CMK (cell line): ENCODE results near the gene SNED1.

Experiments
- DNase-seq: peaks from one replicate; pipeline ENCODE4 v3.0.0-alpha.2; 2010; ENCODE audit warnings: low read depth

SNED1 gene

DNA sequence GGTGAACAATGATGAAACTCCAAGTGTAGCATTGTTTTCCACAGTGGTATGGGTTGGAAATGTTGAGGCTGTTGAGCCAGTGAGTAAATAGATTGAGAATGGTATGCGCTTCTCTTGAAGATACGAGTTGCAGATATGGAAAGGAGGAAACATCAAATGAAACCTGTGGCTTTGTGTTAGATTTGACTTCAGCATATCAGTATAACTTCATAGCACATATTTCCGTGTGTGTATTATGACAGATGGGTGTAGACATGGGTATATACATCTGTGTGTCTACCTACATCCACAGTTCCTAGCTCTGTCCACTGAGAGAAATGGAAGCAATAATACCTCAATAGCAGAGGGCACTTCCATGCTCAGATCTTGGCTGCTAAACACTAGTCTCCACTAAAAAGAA lies 8.0 kb downstream of the SNED1 start:
- no peak for DNase-seq

DNA sequence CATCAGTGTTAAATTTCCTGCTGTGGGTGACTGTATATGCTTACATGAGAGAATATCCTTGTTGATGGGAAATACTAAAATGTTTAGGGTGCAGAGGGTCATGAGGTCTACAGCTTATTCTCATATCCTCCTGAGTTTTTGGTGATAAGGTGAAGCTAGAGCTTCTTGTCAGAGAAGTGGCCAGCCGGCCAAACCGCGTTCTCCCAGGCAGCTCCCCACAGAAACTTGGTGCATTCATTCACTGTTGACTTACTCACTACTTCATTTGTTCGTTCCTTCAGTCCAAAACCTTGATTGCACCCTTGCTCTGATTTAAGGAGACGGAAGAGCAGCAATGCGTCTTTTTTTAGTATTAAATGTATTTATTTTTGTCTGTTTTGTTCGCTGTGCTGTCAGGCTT lies 8.7 kb downstream of the SNED1 start:
- DNase-seq: no peak

DNA sequence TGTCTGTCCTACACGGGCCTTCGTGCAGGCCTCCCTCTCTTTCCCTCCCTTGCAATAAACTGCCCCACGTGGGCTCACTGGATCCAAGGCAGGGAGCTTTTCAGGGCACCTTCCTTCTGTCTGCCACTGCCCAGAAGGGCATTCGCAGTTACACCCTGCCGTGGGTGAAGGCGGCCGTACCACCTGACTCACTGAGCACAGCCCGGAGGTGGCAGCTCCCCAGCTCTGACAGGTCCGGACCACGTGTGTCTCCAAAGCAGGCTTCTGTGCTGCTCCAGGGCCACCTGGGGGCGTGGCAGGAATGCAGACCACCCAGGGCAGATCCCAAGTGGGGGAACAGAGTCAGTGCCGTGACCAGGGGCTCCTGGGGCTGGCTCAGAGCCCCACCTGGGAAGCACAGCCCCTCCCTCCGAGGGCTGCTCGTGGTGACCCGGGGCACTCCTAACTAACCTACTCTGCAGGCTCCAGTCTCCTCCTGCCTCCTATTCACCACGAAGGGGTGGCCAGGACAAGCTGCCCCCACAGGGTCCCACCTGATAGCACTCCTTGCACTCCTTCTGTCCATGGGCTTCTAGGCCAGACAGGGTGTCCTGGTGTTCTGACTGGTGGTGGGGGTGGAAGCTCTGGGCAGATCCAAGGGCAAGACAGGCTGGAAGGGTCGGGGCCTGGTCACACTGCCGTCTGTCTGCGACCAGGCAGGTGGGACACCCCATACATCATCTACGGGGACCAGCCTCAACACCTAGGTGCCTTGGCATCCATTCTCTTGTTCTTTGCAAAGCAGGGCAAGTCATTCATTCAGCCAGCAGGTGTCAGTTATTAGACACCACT lies 9.7 kb downstream of the SNED1 start:
- no peak for DNase-seq

DNA sequence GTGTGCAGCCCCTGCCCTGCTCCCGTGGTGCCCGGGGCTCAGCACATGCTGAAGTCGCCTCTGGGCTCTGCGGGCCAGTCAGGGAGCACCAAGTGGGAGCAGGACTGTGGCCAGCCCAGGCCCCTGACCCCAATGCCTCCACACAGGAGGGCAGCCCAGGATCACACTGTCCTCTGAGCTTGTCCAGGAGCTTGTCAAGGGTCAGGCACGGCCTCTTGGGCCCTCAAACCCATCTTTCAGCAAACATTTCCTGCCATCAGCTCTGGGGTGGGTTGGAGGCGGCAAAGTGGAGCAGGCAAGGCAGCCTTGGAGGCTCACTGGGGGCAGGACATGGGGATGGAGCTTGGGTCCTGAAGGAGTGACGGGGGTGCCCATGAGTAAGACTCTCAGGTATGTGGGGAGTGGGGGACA lies 10.3 kb downstream of the SNED1 start:
- no peak for DNase-seq

DNA sequence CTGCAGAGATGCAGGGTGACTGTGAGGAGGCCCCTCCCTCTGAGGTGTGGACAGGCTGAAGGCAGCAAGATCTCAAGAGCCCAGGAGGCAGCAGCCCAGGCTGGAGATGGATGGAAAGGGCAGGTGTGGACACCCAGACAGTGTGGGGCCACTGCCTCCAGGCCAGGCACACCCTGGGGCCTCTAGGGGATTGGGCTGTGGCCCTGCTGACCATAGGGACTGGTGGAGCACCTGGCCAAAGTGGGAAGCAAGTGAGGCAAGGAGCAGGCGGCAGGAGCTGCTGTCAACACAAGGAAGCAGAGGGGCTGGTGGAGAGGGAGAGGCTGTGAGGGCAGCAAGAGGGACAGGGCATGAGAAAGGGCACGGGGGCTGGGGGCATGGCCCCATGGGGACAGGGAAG lies 10.8 kb downstream of the SNED1 start:
- DNase-seq: no peak

DNA sequence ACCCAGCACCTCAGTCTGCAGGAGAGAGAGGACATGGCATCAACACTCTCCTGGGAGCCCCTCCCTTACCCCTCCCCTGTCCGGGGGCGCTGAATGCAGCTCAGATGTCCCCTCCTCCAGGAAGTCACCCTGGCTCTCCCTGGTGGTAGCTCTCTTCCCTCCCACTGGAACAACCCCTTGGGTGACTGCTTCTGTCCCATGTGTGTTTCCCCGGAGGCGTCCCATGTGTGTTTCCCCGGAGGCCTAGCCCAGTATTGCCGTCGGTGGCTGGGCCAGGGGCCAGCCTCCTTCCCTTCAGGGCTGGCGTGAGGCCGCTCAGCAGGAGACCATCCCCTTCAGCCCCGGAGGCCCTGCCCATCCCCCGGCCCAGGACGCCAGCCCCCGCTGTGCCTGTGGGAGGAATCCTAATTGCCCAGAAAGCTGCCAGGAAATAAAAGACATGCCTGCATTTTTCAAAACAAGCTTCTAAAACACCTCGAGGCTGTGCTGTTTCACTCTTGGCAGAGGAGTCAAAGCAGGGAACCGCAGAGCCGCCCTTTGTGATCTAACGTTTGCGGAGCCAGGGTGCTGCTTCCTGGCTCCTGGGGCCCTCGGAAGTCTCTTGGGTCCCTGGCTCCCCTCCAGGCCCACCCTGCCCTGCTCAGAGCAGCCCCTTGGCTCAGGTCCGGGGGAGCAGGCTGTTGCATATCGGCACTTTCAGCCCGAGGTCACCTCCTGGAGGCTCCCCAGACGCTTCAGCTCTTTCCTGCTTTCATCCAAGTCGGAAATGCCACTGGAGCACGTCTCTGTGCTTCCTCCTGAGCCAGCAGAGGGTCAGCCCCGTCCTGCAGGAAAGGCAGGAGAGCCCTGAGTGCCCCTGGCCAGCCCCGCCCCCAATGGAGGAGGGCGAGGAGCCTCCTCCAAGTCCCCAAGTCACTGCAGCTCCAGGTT lies 11.4 kb downstream of the SNED1 start:
- DNase-seq: no peak

DNA sequence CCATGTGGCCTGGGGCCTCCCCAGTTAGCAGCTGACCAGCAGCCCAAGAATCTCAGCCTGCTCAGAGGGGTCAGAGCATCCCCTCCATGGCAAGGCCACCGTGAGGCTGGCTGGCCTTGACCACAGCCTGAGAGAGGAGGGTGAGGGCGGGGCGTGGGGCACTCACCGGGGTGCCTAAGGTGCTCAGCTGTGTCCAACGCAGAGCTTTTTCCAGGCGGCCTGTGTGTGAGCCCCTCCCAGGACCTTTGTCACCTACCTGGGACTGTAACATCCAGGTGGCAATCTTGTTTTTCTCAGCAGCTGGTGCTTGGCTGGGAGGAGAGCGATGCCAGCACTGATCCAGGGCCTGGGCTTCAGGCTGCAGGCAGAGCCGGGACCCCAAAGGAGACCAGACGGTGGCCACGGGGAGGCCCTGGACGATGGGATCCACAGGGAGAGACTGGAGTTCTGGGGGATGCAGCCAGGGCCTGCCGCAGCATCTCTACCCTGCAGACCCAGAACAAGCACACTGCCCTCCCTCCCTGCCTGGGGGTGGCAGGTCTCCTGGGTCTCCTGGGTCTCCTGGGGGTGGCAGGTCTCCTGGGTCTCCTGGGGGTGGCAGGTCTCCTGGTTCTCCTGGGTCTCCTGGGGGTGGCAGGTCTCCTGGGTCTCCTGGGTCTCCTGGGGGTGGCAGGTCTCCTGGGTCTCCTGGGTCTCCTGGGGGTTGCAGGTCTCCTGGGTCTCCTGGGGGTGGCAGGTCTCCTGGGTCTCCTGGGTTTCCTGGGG lies 12.3 kb downstream of the SNED1 start:
- no peak for DNase-seq

DNA sequence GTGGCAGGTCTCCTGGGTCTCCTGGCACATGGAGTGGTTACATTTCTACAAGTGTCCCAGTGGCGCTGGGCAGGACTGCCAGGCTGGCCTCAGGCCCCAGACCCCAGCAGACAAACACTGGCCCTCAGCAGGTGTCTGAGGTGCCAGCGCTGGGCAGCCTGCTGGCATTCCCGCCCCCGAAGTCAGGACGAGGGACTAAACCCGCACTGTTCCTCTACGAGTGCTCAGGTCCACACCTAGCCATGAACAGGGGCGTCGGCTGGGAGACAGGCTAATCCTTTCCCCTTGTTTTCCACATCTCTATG lies 12.8 kb downstream of the SNED1 start:
- DNase-seq: no peak

DNA sequence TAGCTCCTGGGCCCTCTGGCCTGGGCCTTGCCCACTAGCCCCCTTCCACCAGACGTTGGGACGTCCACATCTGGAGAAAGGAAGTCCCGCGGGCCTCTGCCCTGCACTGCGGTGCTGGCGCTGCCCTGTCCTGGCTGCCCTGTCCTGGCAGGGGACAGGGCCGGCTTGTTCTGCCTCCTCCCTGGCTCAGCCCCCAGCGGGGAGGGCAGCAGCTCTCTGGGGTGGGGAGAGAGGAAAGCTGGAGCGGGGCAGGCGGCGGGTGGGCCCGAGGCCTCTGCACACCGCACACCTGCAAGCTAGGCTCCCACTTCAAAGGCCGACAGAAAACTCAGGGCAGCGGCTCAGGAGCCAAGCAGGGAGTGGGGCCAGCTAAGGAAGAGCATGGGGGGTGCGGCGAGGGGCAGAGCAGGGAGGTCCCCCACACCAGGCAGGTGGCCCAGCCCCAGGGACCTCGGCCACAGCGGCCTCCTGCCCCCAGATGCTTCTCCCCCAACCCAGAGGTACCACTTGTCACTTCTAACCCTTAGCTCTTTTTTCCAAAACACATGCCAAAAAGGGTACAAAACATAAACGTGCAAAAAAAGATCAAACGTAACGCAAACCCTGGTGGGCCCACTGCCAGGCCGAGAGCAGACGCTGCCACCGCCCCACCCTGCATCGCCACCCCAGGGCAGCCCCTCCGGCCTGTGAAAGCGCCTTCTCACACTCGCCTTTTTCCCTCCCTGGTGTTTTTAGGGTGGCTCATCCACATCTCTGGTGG lies 13.5 kb downstream of the SNED1 start:
- no peak for DNase-seq

DNA sequence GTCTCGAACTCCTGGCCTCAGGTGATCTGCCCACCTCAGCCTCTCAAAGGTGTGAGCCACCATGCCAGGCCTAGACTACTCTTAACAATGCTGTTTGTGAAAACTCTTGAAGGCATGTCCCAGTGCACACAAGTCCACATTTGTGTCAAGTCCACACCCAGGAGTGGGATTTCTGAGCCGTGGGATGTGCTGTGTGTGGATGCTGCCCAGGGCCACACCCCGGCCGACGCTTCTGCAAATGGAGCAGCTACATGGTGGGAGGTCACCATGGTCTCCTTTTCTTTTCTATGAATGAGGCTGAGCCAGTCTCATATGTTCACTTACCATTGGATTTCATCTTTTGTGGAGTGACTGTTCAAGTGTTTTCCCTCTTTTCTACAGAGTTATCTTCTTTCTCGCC lies 15.8 kb downstream of the SNED1 start:
- DNase-seq: no peak

DNA sequence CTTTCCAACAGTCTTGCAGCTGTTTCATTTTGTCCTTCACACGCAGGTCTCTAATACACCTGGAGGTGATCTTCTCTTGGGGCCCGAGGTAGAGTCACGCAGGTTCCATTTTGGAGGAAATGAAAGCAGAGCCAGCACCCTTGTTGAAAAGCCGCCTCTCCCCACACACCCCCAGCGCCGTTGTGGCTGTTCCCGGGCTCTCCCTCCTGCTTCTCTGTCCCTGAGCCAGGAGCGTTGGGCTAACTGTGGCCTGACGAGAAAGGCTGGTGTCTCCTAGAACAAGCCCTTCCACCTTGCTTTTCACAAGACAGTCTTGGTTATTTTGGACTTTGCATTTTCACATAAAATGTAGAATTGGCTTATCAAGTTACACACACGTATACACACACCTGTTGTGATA lies 16.3 kb downstream of the SNED1 start:
- no peak for DNase-seq

DNA sequence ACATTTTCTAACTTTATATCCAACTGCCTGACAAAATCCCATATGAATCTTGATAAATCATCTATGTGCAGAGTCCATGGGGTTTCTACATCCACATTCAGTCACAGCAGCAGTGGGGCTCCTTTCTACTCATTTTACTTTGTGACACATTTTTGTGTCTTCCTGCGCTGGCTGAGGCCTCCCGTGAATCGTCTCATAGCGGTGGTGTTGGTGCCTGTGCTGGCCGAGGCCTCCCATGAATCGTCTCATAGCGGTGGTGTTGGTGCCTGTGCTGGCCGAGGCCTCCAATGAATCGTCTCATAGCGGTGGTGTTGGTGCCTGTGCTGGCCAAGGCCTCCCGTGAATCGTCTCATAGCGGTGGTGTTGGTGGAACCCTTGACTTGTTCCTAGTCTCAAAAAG lies 17.0 kb downstream of the SNED1 start:
- no peak for DNase-seq

DNA sequence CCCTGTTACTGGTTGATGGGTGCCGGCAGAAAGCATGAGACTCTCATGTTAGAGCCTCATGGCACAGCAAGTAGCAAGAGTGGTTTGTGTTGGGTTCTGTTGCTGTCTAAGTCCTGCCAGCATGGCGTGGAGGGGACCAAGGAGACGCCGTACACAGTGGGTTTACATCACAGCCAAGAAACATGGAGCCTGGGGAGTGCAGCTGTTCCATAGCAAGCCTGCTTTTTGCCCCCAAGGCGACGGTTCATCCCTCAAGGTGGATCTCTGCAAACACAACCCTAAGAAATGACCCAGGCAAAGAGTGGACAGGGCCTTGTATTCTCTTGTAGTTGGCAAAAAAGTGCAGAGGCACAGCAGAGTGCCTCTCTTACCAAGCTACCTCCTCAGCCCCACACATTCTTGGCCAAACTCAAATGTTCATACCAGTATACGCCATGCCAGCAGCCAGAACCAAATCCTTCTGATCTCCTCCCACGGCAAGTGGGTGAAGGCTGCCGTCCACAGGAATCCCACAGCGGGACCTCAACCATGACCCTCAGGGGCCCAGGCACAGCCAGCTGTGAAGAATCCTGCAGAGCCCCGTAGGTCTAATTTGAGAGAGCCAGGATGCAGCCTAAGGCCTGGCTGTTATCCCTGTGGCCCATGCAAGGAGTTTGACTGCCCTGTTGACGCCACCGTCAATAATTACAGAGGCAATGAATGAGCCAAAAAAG lies 19.0 kb downstream of the SNED1 start:
- DNase-seq: no peak

DNA sequence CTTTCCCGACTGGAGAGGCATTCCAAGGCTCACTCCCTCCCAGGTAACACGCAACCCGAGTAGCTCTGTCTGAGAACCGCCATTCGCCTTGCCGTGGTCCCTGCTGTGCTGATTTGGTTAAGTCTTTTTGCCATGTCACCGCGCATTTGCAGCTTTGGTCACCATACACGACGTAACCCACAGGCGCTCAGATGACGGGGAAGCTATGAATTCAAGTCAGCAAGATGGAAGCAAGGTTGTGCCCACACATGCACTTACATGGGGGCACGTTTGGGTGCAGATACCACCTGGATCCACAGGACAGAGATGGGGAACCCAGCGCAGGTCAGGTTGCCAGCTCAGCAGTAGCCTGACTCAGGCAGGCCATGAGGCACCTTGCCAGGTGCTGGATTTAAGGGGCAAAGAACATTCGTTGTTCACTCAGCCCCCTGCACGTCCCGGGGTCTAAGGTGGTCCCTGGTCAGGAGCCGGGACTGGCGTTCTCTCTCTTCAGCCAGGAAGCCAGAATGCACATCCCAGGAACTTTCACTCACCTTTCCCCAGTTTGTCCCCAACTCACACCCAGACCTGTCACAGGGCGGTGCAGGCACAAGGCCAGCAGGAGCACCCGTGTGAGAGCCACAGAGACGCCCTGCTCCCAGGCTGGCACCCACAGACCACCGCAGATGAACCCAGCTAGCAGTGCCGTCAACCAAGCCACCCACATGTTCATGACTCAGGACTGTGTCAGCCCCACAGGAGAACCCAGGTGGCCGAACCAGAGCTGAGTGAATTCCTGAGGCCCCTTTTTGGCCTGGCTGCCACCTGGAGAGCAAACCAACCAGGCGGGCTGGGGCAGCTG lies 19.9 kb downstream of the SNED1 start:
- no peak for DNase-seq

DNA sequence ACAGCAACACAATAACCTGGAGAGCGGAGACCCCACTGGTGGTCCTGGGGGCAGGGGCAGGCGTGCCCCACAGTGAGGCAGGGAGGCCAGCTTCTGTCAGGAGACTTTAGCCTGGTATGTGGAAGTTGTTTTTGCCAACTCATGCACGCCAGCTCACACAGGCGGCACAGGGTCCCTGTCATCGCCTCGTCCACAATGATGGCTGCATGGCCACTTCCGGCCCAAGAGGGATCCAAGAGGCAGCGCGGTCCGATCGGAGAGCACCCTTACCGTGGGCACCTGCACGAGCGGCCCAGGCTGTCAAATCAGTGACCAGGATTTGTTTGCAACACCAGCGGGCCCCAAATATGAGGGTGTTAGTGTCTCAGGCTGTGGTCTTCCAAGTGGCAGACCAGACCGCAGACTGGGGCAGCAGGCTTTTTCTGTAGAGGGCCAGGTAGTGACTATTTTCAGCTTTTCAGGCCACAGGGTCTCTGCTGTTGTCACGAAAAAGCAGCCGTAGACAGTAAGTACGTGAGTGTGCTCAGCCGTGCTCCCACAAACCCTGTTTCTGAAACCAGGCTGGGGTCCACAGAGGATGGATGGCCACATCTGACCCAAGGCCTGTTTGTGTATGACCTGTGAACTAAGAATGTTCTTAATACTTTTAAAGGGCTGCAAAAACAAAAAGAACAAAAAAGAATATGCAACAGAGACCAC lies 21.2 kb downstream of the SNED1 start:
- DNase-seq: no peak

DNA sequence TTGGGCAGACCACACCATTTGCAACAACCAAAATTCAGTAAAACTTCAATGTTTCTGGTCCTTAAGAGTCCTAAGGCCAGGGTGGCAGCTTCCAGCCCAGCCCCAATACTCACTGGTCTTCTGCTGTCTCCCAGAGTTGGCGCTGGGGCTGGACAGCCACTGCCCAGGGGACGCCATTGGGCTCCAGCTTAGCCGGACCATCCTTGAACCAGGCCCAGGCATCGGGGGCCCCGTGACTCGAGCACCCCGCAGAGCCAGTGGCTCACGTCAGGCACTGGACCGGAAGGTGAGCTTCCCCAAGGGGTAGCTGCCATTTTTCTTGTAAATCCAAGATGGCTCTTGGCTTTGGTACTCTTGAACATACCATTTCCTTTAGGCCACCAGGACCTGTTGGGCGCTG lies 21.8 kb downstream of the SNED1 start:
- DNase-seq: no peak

DNA sequence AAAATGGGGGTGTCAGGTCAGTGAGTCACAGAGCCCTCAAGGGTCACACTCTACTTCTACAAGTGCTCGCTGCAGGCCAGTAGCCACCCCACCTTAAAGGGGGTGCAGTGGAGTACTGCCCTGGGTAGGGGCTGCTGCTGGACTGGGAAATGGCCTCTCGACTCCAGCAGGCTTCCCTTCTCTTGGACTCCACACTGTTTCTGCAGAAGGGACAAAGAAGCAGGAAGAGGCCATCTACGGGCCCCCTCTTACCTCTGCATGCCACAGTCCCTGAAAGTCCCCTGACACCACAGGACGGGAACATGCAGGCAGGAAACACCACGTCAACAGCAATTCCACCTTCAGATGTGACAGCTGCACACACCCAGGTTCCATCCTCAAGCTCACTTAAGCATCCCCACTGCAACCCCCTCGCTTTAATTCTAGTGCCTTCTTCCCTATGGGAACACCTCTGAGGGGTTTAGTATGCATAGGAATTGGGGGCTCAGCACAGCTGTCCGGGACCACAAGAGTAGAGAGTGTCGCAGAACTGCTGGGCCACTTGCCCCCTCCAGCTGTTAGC lies 22.3 kb downstream of the SNED1 start:
- DNase-seq: no peak

DNA sequence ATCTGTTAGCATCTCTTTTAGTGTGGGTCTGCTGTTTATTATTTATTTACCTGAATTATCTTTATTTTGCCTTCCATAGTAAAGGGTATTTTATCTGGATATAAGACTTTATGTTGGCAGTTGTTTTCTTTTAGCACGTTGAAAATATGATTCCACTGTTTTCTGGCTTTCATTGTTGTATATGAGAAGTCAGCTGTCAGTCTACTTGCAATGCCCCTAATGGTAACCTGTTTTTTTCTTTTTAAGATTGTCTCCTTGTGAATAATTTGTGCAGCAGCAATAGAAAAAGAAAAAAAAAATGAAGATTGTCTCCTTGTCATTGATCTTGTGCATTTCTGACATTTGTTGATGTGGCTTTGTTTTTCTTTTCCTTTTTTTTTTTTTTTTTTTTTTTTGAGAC lies 27.2 kb downstream of the SNED1 start:
- no peak for DNase-seq

DNA sequence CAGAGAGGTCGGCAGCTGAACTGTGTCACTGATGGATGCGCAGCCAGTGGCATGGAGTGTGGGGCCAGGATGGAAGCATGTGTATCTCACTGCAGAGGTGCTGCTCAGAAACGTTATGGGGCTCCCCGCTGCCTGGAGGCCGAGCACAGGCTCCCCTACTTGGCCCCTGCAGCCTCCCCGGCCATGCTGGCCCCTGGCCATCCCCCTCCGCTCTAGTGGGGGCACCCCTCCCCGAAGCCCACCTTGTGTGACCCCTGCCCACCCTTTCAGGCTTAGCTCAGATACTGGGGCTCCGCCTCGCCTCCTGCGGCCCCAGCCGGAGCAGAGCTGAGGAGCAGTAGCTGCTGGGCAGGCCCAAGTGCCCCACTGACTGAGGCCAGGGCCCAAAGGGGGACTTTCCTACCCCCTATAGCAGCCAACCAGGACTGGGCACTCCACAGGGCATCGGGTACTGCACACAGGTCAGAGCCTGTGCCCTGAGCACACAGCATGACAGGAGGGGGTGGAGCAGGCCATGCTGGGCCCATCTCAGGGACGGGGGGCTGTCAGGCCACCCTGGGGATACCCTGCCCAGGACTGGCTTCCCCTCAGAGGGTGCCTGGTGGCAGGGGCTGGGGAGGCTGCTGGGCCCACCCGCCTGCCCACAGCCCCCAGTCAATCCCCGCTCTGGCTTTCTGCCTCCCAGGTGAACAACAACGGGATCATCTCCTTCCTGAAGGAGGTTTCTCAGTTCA lies 31.3 kb downstream of the SNED1 start:
- DNase-seq: no peak
